Mesodermal cell (in vitro differentiated cells): Measurements from ENCODE around the gene WRAP53.

ENCODE experiments used
- H3K27ac ChIP-seq: 2 replicates; pipeline ENCODE4 v1.7.0; 2013; ENCODE audit warnings: mild to moderate bottlenecking, low read depth, low read length, moderate library complexity; ENCODE audit not compliant: severe bottlenecking
- H3K36me3 ChIP-seq: 2 replicates; pipeline ENCODE4 v1.7.1; 2013; ENCODE audit warnings: mild to moderate bottlenecking, low read length, moderate library complexity; ENCODE audit not compliant: control insufficient read depth, insufficient read depth
- H3K4me1 ChIP-seq: one replicate; pipeline ENCODE4 v1.7.1; 2013; ENCODE audit warnings: mild to moderate bottlenecking, low read length; ENCODE audit not compliant: insufficient read depth, control insufficient read depth, poor library complexity, severe bottlenecking
- H3K4me3 ChIP-seq: 2 replicates; pipeline ENCODE4 v1.7.0; 2013; ENCODE audit warnings: low read length, control low read depth, mild to moderate bottlenecking; ENCODE audit not compliant: insufficient read depth, poor library complexity, severe bottlenecking; ENCODE audit errors: extremely low read depth
- H3K9me3 ChIP-seq: 2 replicates; pipeline ENCODE4 v1.7.1; 2013; ENCODE audit warnings: mild to moderate bottlenecking, low read length, moderate library complexity; ENCODE audit not compliant: control insufficient read depth
- WGBS, 2 experiments: methylation state at CpG; one replicate each; pipeline ENCODE4 v1.1.5; 2013; ENCODE audit warnings: missing lambda C conversion rate in 2 of 2; ENCODE audit not compliant: insufficient coverage in 2 of 2; 5-methylcytosine and 5-hydroxymethylcytosine counted together

Gene WRAP53

GRCh38 chr17:7652388-7653356 is 35.6 kb upstream of the WRAP53 start:
- WGBS, 2 experiments: 83 to 86% methylated on average over 6 to 7 of the region's 12 CpGs
- H3K36me3 ChIP-seq: peaks cover 8% of the 10 kb centered on the region
- H3K4me3 ChIP-seq: no peak overlapping the region
- peaks cover 15% of the 10 kb centered on the region for H3K4me1 ChIP-seq
- no peaks in the 10 kb centered on the region for H3K9me3 ChIP-seq
- H3K27ac ChIP-seq: no peak overlapping the region

GRCh38 chr17:7654832-7655540 is 33.3 kb upstream of the WRAP53 start:
- Histone ChIP-seq H3K4me1 (peaks cover 15% of the 10 kb centered on the region), H3K4me3 (no peak overlapping the region), H3K27ac (no peak overlapping the region), H3K36me3 (peaks cover 8% of the 10 kb centered on the region), H3K9me3 (no peaks in the 10 kb centered on the region)
- 91 to 92% methylated on average over 12 to 13 of the region's 16 CpGs for WGBS, 2 experiments

GRCh38 chr17:7655541-7655840 is 32.8 kb upstream of the WRAP53 start:
- H3K9me3 ChIP-seq: no peaks in the 10 kb centered on the region
- no peak overlapping the region for H3K4me3 ChIP-seq
- peaks cover 8% of the 10 kb centered on the region for H3K36me3 ChIP-seq
- no peak overlapping the region for H3K27ac ChIP-seq
- WGBS, 2 experiments: 93 to 95% methylated on average over 11 to 17 of the region's 17 CpGs
- H3K4me1 ChIP-seq: peaks cover 15% of the 10 kb centered on the region

- Histone ChIP-seq H3K4me3 (no peak overlapping the region), H3K36me3 (peaks cover 8% of the 10 kb centered on the region), H3K9me3 (no peaks in the 10 kb centered on the region), H3K27ac (peak overlapping the region; percentile 48), H3K4me1 (peaks cover 9% of the 10 kb centered on the region)
- WGBS, 2 experiments: 0 to 15% methylated on average over 5 to 9 of the region's 10 CpGs
Observed at GRCh38 chr17:7656958-7657609, 31.2 kb upstream of the WRAP53 start.

- WGBS, 2 experiments: 56 to 91% methylated on average over 3 to 8 of the region's 10 CpGs
- Histone ChIP-seq H3K9me3 (no peaks in the 10 kb centered on the region), H3K27ac (no peak overlapping the region), H3K36me3 (peaks cover 63% of the 10 kb centered on the region), H3K4me1 (no peaks in the 10 kb centered on the region), H3K4me3 (no peak overlapping the region)
Observed at GRCh38 chr17:7667656-7668406, 20.4 kb upstream of the WRAP53 start.

GRCh38 chr17:7668482-7668881 is 19.8 kb upstream of the WRAP53 start:
- no peaks in the 10 kb centered on the region for H3K4me1 ChIP-seq
- peaks cover 4% of the 10 kb centered on the region for H3K9me3 ChIP-seq
- no peak overlapping the region for H3K4me3 ChIP-seq
- peaks cover 70% of the 10 kb centered on the region for H3K36me3 ChIP-seq
- H3K27ac ChIP-seq: no peak overlapping the region
- WGBS, 2 experiments: 94 to 96% methylated on average over 5 to 6 of the region's 7 CpGs

- peaks cover 72% of the 10 kb centered on the region for H3K36me3 ChIP-seq
- peaks cover 11% of the 10 kb centered on the region for H3K9me3 ChIP-seq
- H3K4me1 ChIP-seq: peaks cover 21% of the 10 kb centered on the region
- H3K27ac ChIP-seq: no peak overlapping the region
- 86 to 88% methylated on average over 1 of the region's 2 CpGs for WGBS, 2 experiments
- H3K4me3 ChIP-seq: no peak overlapping the region
Observed at GRCh38 chr17:7673239-7673638, 15.0 kb upstream of the WRAP53 start.

GRCh38 chr17:7674934-7675333 is 13.3 kb upstream of the WRAP53 start:
- H3K36me3 ChIP-seq: peaks cover 61% of the 10 kb centered on the region
- H3K4me1 ChIP-seq: peaks cover 21% of the 10 kb centered on the region
- H3K27ac ChIP-seq: no peak overlapping the region
- WGBS, 2 experiments: 98 to 100% methylated on average over 11 to 12 of the region's 14 CpGs
- H3K4me3 ChIP-seq: no peak overlapping the region
- peaks cover 11% of the 10 kb centered on the region for H3K9me3 ChIP-seq

- Histone ChIP-seq H3K4me1 (peaks cover 21% of the 10 kb centered on the region), H3K4me3 (no peak overlapping the region), H3K27ac (peak overlapping the region; percentile 57), H3K9me3 (peaks cover 11% of the 10 kb centered on the region), H3K36me3 (peaks cover 49% of the 10 kb centered on the region)
- 51% methylated on average over 5 of the region's 5 CpGs; no CpG with 5 or more reads in 1 of the 2 experiments for WGBS, 2 experiments
Observed at GRCh38 chr17:7676533-7676932, 11.7 kb upstream of the WRAP53 start.

- peaks cover 21% of the 10 kb centered on the region for H3K4me1 ChIP-seq
- no peak overlapping the region for H3K4me3 ChIP-seq
- H3K9me3 ChIP-seq: peaks cover 11% of the 10 kb centered on the region
- H3K36me3 ChIP-seq: peaks cover 40% of the 10 kb centered on the region
- 49 to 54% methylated on average over 8 to 10 of the region's 10 CpGs for WGBS, 2 experiments
- H3K27ac ChIP-seq: no peak overlapping the region
Observed at GRCh38 chr17:7677388-7678067, 10.7 kb upstream of the WRAP53 start.
